Loucy (cell line): ENCODE measurements around the gene LEF1.

ENCODE experiments used
- H2AFZ ChIP-seq: fragments of 200-600 bp; sonication (generic); 2 replicates; pipeline ENCODE4 v1.6.0; 2016; ENCODE audit warnings: antibody characterized with exemption, mild to moderate bottlenecking, low read length, moderate library complexity
- H3F3A ChIP-seq: fragments of 200-600 bp; 2 replicates; pipeline ENCODE4 v1.6.0; 2016; ENCODE audit warnings: antibody characterized with exemption, low read depth, mild to moderate bottlenecking
- H3K27me3 ChIP-seq: fragments of 200-600 bp; sonication (generic); 2 replicates; pipeline ENCODE4 v1.6.1; 2014; ENCODE audit warnings: low read length, mild to moderate bottlenecking; ENCODE audit not compliant: insufficient read depth, poor library complexity, severe bottlenecking
- H3K36me3 ChIP-seq: fragments of 200-600 bp; sonication (generic); 2 replicates; pipeline ENCODE4 v1.6.1; 2016; ENCODE audit warnings: low read length; ENCODE audit not compliant: insufficient read depth
- H3K4me1 ChIP-seq: fragments of 200-600 bp; sonication (generic); 2 replicates; pipeline ENCODE4 v1.5.1; 2014; ENCODE audit warnings: low read length, mild to moderate bottlenecking; ENCODE audit not compliant: insufficient read depth, poor library complexity, severe bottlenecking
- H3K4me2 ChIP-seq: fragments of 200-600 bp; sonication (generic); 2 replicates; pipeline ENCODE4 v1.6.0; 2014; ENCODE audit warnings: antibody characterized with exemption, low read length, low read depth, mild to moderate bottlenecking; ENCODE audit not compliant: poor library complexity, severe bottlenecking
- H3K4me3 ChIP-seq: fragments of 200-600 bp; sonication (generic); 2 replicates; pipeline ENCODE4 v1.5.1; 2014; ENCODE audit warnings: low read length, mild to moderate bottlenecking, mixed read lengths; ENCODE audit not compliant: poor library complexity, severe bottlenecking
- H3K79me2 ChIP-seq: fragments of 200-600 bp; sonication (generic); 2 replicates; pipeline ENCODE4 v1.6.1; 2014; ENCODE audit warnings: low read length; ENCODE audit not compliant: insufficient read depth
- H3K9ac ChIP-seq: fragments of 200-600 bp; sonication (generic); 2 replicates; pipeline ENCODE4 v1.6.0; 2014; ENCODE audit warnings: mild to moderate bottlenecking, low read depth, low read length, moderate library complexity; ENCODE audit not compliant: poor library complexity, severe bottlenecking
- H3K9me2 ChIP-seq: fragments of 200-600 bp; sonication (generic); replicated peaks from 2 replicates; pipeline ENCODE4 v1.6.1; 2016; ENCODE audit warnings: low read depth, low read length, mixed read lengths
- H3K9me3 ChIP-seq: fragments of 200-600 bp; sonication (generic); 2 replicates; pipeline ENCODE4 v1.6.1; 2014; ENCODE audit warnings: mild to moderate bottlenecking, antibody characterized with exemption, low read length, low read depth; ENCODE audit not compliant: insufficient read depth
- H4K20me1 ChIP-seq: fragments of 200-600 bp; sonication (generic); 2 replicates; pipeline ENCODE4 v1.6.0; 2014; ENCODE audit warnings: antibody characterized with exemption, low read length, mild to moderate bottlenecking; ENCODE audit not compliant: insufficient read depth, poor library complexity, severe bottlenecking
- EZH2phosphoT487 ChIP-seq: fragments of 200-600 bp; IDR thresholded peaks from 2 replicates; pipeline ENCODE4 v1.6.1; 2018; ENCODE audit warnings: antibody characterized with exemption, mild to moderate bottlenecking, moderate library complexity, borderline replicate concordance
- TF ChIP-seq, protein P1 (sequence below): fragments of 200-600 bp; sonication (generic); conservative IDR thresholded peaks from 2 replicates; pipeline ENCODE4 v1.5.1; 2014; ENCODE audit warnings: mild to moderate bottlenecking, antibody characterized with exemption, low read length

Gene LEF1

GRCh38 chr4:108213723-108214122, 45.0 kb upstream of the LEF1 start:
- Histone ChIP-seq H4K20me1 (no peaks in the 10 kb centered on the region), H3K27me3 (no peaks in the 10 kb centered on the region)

GRCh38 chr4:108213308-108213707, 44.6 kb upstream of the LEF1 start:
- Histone ChIP-seq H3K4me3 (no peak overlapping the region), H3K9me3 (no peaks in the 10 kb centered on the region), H3F3A (0 out of 2 replicates have a peak, but pooled peaks cover 3% of the 10 kb centered on the region), H3K4me1 (peaks cover 23% of the 10 kb centered on the region), H3K27me3 (no peaks in the 10 kb centered on the region), H3K9me2 (no peaks in the 10 kb centered on the region), H4K20me1 (no peaks in the 10 kb centered on the region), H2AFZ (no peak overlapping the region), H3K36me3 (no peaks in the 10 kb centered on the region), H3K4me2 (no peak overlapping the region), H3K79me2 (no peaks in the 10 kb centered on the region), H3K9ac (no peak overlapping the region)
- TF ChIP-seq EZH2phosphoT487: no peak
- TF ChIP-seq, protein P1, sequence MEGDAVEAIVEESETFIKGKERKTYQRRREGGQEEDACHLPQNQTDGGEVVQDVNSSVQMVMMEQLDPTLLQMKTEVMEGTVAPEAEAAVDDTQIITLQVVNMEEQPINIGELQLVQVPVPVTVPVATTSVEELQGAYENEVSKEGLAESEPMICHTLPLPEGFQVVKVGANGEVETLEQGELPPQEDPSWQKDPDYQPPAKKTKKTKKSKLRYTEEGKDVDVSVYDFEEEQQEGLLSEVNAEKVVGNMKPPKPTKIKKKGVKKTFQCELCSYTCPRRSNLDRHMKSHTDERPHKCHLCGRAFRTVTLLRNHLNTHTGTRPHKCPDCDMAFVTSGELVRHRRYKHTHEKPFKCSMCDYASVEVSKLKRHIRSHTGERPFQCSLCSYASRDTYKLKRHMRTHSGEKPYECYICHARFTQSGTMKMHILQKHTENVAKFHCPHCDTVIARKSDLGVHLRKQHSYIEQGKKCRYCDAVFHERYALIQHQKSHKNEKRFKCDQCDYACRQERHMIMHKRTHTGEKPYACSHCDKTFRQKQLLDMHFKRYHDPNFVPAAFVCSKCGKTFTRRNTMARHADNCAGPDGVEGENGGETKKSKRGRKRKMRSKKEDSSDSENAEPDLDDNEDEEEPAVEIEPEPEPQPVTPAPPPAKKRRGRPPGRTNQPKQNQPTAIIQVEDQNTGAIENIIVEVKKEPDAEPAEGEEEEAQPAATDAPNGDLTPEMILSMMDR: no peak

More at GRCh38 chr4:108213723-108214122, 45.0 kb upstream of the LEF1 start:
- H3K4me1 ChIP-seq: peaks cover 23% of the 10 kb centered on the region
- H3K79me2 ChIP-seq: no peaks in the 10 kb centered on the region
- TF ChIP-seq EZH2phosphoT487: no peak
- TF ChIP-seq, protein P1: no peak
- H3K9ac ChIP-seq: no peak overlapping the region
- H3K4me3 ChIP-seq: no peak overlapping the region
- H3K9me2 ChIP-seq: no peaks in the 10 kb centered on the region
- H2AFZ ChIP-seq: no peak overlapping the region
- 0 out of 2 replicates have a peak, but pooled peaks cover 3% of the 10 kb centered on the region for H3F3A ChIP-seq
- no peaks in the 10 kb centered on the region for H3K9me3 ChIP-seq
- no peaks in the 10 kb centered on the region for H3K36me3 ChIP-seq
- peak overlapping the region; percentile 25 for H3K4me2 ChIP-seq

DNA sequence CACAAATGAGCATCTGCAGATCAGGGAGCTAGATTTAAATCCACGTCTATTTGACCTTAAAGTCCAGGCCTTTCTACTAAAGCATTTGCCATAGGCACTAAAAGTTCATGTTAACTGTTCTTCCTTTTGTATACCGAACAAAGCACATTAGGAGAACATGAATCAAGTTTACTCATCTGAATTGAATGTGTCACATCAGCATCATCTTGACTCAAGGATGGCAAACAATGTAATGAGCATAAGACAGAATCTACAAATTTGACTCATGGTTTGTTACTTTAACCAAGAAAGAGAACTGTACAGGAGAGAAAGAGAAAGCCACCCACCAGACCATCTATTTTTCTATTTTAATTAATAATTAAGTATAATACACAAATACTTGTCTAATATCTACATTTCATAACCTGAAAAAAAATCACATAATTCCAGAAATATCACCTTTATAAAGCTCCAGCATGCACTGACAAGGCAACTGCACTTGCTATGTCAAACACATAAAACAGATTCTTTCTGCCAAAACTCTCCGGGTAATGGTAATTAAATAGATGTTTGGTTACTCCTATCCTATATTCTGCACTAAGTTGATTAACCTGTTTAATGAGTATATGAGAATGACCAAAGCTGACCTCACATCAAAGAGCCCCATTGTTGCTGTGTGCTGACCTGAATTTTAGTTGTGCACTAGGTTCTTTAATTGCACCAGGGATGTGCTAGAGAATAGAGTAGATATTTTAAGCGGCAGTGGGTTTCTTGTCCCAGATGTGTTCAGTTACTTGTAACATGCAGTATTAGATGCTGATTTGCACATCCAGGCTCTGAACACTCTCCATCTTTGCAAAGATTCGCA, 42.5 kb upstream of the LEF1 start:
- Histone ChIP-seq H3K4me1 (peaks cover 23% of the 10 kb centered on the region), H3K9me3 (no peaks in the 10 kb centered on the region), H3K4me3 (no peak overlapping the region), H3K36me3 (no peaks in the 10 kb centered on the region), H3K4me2 (no peak overlapping the region), H2AFZ (no peak overlapping the region), H3K27me3 (no peaks in the 10 kb centered on the region), H3K9me2 (no peaks in the 10 kb centered on the region), H3K79me2 (no peaks in the 10 kb centered on the region), H3K9ac (no peak overlapping the region), H4K20me1 (no peaks in the 10 kb centered on the region), H3F3A (0 out of 2 replicates have a peak, but pooled peaks cover 3% of the 10 kb centered on the region)
- TF ChIP-seq EZH2phosphoT487: no peak
- TF ChIP-seq, protein P1: no peak
